IPS-18a (cell line): ENCODE data around the gene RADIL.

Experiments
- H3K27ac ChIP-seq: one replicate; pipeline ENCODE4 v1.5.1; 2013; ENCODE audit warnings: low read length
- H3K27me3 ChIP-seq: one replicate; pipeline ENCODE4 v1.6.1; 2013; ENCODE audit warnings: mild to moderate bottlenecking, low read length; ENCODE audit not compliant: control insufficient read depth, insufficient read depth
- H3K36me3 ChIP-seq: one replicate; pipeline ENCODE4 v1.6.1; 2013; ENCODE audit warnings: low read depth, low read length; ENCODE audit not compliant: control insufficient read depth
- H3K4me1 ChIP-seq: one replicate; pipeline ENCODE4 v1.6.1; 2013; ENCODE audit warnings: low read depth, low read length; ENCODE audit not compliant: control insufficient read depth
- H3K4me3 ChIP-seq: one replicate; pipeline ENCODE4 v1.5.1; 2013; ENCODE audit warnings: low read length
- H3K9ac ChIP-seq: one replicate; pipeline ENCODE4 v1.6.1; 2013; ENCODE audit warnings: mild to moderate bottlenecking, low read length, moderate library complexity
- H3K9me3 ChIP-seq: one replicate; pipeline ENCODE4 v1.6.1; 2013; ENCODE audit warnings: low read depth, low read length; ENCODE audit not compliant: control insufficient read depth

RADIL gene

DNA sequence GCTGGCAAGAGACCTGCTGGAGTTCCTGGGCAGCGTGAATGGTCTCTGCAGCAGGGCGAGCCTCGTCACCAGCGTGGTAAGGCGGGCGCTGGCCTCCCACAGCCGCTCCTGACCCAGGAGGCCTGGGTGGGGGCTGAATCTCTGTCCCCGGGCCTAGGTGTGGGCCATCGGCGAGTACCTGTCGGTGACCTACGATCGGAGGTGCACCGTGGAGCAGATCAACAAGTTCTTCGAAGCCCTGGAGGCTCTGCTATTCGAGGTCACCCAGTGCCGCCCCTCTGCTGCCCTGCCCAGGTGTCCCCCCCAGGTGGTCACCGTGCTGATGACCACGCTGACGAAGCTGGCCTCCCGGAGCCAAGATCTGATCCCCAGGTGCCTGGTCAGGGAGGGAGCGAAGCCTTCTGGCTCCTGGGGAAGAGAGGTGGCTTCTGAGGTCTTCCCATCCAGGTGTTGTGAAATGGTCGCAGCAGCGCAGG lies 93.0 kb downstream of the RADIL start:
- no peak overlapping the region for H3K4me3 ChIP-seq
- no peak overlapping the region for H3K9ac ChIP-seq
- H3K27me3 ChIP-seq, result no peaks in the 10 kb centered on the region
- no peaks in the 10 kb centered on the region for H3K4me1 ChIP-seq
- no peaks in the 10 kb centered on the region for H3K9me3 ChIP-seq
- peaks cover 11% of the 10 kb centered on the region for H3K36me3 ChIP-seq
- no peak overlapping the region for H3K27ac ChIP-seq

GRCh38 chr7:4790078-4790465 lies 93.4 kb downstream of the RADIL start:
- H3K9ac ChIP-seq, result no peak overlapping the region
- peaks cover 11% of the 10 kb centered on the region for H3K36me3 ChIP-seq
- H3K4me1 ChIP-seq, result no peaks in the 10 kb centered on the region

GRCh38 chr7:4789194-4790077 lies 94.1 kb downstream of the RADIL start:
- Histone ChIP-seq H3K4me1 (no peaks in the 10 kb centered on the region), H3K9me3 (no peaks in the 10 kb centered on the region), H3K27ac (no peak overlapping the region), H3K9ac (no peak overlapping the region), H3K4me3 (no peak overlapping the region), H3K27me3 (no peaks in the 10 kb centered on the region), H3K36me3 (peaks cover 12% of the 10 kb centered on the region)

More at GRCh38 chr7:4790078-4790465, 93.4 kb downstream of the RADIL start:
- H3K4me3 ChIP-seq, result no peak overlapping the region
- H3K27ac ChIP-seq, result no peak overlapping the region
- H3K9me3 ChIP-seq, result no peaks in the 10 kb centered on the region
- H3K27me3 ChIP-seq, result no peaks in the 10 kb centered on the region

DNA sequence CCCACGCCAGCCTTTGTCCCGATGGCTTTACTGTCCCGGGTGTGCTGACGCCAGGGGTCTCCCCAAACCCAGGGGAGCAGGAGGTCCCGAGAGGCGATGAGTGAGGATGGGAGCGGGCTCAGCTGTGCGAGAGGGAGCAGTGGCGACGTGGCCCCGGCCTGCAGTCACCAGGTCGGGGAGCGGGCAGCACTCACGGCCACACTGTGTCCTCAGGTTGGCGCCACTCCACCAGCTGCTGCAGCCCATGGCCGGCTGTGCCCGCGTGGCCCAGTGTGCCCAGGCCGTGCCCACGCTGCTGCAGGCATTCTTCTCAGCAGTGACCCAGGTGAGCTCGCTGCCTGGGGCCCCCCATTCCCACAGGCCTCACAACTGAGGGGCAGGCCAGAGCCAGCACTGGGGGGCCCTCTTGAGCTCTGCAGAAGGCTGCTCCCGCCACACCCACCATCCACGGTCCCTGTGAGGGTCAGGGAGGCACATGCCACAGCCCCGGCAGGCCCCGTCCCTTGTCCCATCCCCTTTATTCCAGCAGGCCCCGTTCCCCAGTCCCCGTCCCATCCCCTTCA lies 94.8 kb downstream of the RADIL start:
- Histone ChIP-seq H3K4me3 (no peak overlapping the region), H3K9me3 (no peaks in the 10 kb centered on the region)

DNA sequence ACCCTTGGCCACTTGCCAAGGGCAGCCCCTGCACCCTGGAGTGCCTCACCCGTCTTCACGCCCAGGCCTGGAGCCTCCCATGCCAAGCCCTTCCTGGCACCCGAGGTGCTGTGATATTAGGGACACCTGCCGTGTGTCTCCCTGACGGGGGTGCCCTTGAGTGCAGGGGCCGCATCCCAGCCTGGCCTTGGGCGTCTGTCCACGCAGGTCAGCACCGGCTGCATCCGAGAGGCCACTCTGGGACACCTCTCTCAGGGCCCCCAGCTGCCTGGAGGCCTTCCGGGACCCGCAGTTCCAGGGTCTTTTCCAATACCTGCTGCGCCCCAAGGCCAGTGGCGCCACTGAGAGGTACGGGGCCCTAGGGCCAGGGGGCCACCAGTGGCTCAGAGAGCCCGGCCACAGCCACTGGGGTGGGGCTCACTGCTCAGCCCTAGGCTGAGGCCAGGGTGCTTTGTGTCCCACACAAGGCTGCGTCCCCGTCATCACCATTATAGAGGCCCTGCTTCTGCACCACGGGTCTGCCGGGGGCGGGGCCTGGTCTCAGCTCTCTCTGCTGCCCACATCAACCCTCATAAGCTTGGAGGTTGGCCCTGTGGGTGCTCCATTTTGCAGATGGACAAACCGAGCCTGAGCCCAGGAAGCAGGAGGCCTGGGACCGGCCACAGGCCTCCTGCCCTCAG lies 95.4 kb downstream of the RADIL start:
- Histone ChIP-seq H3K9me3 (no peaks in the 10 kb centered on the region), H3K4me3 (no peak overlapping the region), H3K4me1 (no peaks in the 10 kb centered on the region), H3K27me3 (no peaks in the 10 kb centered on the region), H3K36me3 (peaks cover 15% of the 10 kb centered on the region), H3K9ac (no peak overlapping the region), H3K27ac (no peak overlapping the region)

More for the DNA sequence above, 94.8 kb downstream of the RADIL start:
- Histone ChIP-seq H3K9ac (no peak overlapping the region), H3K4me1 (no peaks in the 10 kb centered on the region), H3K27me3 (no peaks in the 10 kb centered on the region), H3K27ac (no peak overlapping the region), H3K36me3 (peaks cover 15% of the 10 kb centered on the region)

DNA sequence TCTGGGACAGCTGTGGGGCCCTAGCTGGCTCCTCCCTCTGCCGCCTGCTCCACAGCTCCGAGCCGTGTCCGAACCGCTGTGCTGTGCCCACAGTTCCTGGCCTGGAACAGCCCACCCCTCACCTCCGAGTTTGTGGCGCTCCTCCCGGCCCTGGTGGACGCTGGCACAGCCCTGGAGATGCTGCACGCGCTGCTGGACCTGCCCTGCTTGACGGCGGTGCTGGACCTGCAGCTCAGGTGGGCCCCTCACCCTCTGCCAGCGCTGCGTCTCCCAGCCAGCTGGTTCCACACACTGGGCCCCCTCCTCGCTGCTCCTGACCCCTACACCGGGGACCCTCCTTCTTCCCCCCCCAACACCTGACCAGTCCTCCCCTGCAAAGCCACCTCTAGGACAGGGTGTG lies 96.0 kb downstream of the RADIL start:
- no peak overlapping the region for H3K27ac ChIP-seq
- H3K36me3 ChIP-seq, result peaks cover 15% of the 10 kb centered on the region
- no peaks in the 10 kb centered on the region for H3K9me3 ChIP-seq
- H3K27me3 ChIP-seq, result no peaks in the 10 kb centered on the region
- H3K9ac ChIP-seq, result no peak overlapping the region
- H3K4me1 ChIP-seq, result no peaks in the 10 kb centered on the region
- H3K4me3 ChIP-seq, result no peak overlapping the region

DNA sequence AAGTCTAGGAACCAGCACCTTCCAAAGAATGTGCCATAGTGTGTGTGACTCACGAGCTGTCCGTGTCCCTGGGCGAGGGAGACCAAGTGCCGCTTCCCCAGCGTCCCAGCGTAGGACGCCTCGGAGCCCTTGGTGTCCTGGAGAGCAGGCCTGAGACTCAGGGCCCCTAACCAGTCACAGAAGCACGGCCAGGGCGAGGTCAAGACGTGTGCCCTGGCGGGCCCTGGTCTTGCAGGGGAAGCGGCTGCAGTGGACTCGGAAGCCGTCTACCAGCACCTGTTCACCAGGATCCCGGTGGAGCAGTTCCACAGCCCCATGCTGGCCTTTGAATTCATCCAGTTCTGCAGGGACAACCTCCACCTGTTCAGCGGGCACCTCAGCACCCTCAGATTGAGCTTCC lies 97.5 kb downstream of the RADIL start:
- Histone ChIP-seq H3K4me3 (no peak overlapping the region), H3K9ac (no peak overlapping the region), H3K9me3 (no peaks in the 10 kb centered on the region), H3K4me1 (no peaks in the 10 kb centered on the region), H3K27me3 (no peaks in the 10 kb centered on the region), H3K36me3 (peaks cover 20% of the 10 kb centered on the region), H3K27ac (no peak overlapping the region)

GRCh38 chr7:4785371-4785770 lies 98.1 kb downstream of the RADIL start:
- Histone ChIP-seq H3K27ac (no peak overlapping the region), H3K4me3 (no peak overlapping the region), H3K9ac (no peak overlapping the region), H3K4me1 (no peaks in the 10 kb centered on the region), H3K9me3 (no peaks in the 10 kb centered on the region), H3K27me3 (no peaks in the 10 kb centered on the region), H3K36me3 (peaks cover 20% of the 10 kb centered on the region)

- Histone ChIP-seq H3K27ac (no peak overlapping the region), H3K36me3 (peaks cover 20% of the 10 kb centered on the region), H3K4me3 (no peak overlapping the region), H3K4me1 (no peaks in the 10 kb centered on the region), H3K9ac (no peak overlapping the region), H3K27me3 (no peaks in the 10 kb centered on the region), H3K9me3 (no peaks in the 10 kb centered on the region)
These were observed 98.7 kb downstream of the RADIL start for GRCh38 chr7:4784799-4785198.

DNA sequence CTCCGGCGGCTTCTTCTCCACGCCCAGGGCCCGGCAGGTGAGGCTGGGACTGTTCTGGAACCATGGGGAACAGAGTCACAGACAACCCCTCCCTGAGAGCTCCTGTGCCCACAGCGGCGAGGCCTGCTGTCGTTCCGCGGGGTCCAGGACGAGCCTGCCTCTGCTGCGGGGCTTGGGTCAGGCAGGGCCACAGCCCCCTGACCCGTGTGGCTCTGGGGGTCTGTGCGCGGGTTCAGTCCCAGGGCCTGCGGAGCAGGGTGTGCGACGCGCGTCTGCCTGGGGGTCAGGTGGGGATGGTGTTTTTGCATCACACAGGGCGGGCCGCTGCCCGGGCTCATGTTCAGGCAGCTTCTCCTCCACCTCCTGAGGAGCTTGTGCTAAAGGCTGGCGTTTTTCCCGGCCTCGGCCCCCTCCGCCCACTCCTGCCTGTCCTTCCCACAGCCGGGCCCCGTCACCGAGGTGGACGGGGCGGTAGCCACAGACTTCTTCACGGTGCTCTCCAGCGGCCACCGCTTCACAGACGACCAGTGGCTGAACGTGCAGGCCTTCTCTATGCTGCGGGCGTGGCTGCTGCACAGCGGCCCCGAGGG lies 99.7 kb downstream of the RADIL start:
- H3K27me3 ChIP-seq, result no peaks in the 10 kb centered on the region
- no peaks in the 10 kb centered on the region for H3K9me3 ChIP-seq
- H3K36me3 ChIP-seq, result peaks cover 20% of the 10 kb centered on the region
- no peak overlapping the region for H3K4me3 ChIP-seq
- H3K9ac ChIP-seq, result no peak overlapping the region
- H3K27ac ChIP-seq, result no peak overlapping the region
- H3K4me1 ChIP-seq, result no peaks in the 10 kb centered on the region

- Histone ChIP-seq H3K4me1 (no peaks in the 10 kb centered on the region), H3K9ac (no peak overlapping the region), H3K36me3 (peaks cover 20% of the 10 kb centered on the region), H3K27ac (no peak overlapping the region), H3K9me3 (no peaks in the 10 kb centered on the region), H3K27me3 (no peaks in the 10 kb centered on the region), H3K4me3 (no peak overlapping the region)
These were observed 100.2 kb downstream of the RADIL start for GRCh38 chr7:4783292-4783652.
